Measurements from ENCODE around the gene GPSM1.

GPSM1 gene

DNA sequence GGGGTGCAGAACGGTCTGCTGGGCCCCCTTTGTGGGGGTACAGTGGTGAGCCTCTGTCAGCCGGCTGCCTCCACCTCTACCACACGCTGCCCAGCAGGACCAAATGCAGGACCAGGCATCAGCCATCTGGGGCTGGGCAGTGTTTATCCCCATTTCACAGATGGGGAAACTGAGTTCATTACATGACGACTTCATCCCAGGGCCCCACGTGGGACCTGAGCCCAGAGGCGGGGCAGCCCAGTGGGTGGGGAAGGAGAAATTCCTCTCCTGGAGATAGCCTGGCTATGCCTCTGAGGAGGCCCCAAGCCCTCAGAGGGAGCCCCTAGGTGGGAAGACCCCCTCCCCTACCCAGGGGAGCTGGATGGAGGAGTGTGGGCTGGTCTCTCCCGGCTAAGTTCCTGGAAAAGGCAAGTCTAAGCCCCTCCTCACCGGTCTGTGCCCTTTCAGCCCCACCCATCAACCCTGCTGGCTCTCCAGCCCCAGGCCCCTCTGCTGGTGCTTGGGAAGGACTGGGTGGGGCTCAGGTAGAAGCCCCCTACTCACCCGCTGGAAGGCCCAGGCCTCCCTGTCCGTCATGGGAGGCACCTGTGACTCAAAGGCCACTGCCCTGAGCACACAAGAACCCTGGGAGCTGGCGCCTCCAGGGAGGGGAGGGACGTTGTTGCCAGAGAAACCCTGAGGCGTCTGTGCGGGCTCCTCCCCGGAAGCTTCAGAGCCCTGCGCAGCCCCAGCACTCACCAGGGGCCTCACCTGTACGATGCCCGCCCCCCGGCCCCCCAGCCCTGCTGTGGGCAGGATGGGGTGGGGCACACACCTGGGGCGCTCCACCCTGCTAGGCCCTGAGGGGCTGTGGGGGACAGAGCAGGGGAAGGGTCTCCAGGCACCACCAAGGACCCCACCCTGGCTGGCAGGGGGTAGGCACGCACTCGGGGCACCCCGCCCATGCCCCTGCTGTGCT lies 16.0 kb upstream of the GPSM1 start:
- DNase-seq = no peak
- H3K4me1 ChIP-seq = no peaks in the 10 kb centered on the region
- no peaks in the 10 kb centered on the region for H3K36me3 ChIP-seq
- H3K27ac ChIP-seq = no peak overlapping the region
- peaks cover 0 to 11% (median 6%) of the 10 kb centered on the region in 3 donors for H3K9me3 ChIP-seq
- intact Hi-C loops (cut with DNase I; ENCODE audit: low total_unique reads) = no loop called here
- peaks cover 0 to 60% of the 10 kb centered on the region in 2 donors for H3K27me3 ChIP-seq
- TF ChIP-seq, protein P1, sequence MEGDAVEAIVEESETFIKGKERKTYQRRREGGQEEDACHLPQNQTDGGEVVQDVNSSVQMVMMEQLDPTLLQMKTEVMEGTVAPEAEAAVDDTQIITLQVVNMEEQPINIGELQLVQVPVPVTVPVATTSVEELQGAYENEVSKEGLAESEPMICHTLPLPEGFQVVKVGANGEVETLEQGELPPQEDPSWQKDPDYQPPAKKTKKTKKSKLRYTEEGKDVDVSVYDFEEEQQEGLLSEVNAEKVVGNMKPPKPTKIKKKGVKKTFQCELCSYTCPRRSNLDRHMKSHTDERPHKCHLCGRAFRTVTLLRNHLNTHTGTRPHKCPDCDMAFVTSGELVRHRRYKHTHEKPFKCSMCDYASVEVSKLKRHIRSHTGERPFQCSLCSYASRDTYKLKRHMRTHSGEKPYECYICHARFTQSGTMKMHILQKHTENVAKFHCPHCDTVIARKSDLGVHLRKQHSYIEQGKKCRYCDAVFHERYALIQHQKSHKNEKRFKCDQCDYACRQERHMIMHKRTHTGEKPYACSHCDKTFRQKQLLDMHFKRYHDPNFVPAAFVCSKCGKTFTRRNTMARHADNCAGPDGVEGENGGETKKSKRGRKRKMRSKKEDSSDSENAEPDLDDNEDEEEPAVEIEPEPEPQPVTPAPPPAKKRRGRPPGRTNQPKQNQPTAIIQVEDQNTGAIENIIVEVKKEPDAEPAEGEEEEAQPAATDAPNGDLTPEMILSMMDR (IDR thresholded peaks at IDR 0.05) = no peak
- no peak overlapping the region for H3K4me3 ChIP-seq

GRCh38 chr9:136312009-136312375 lies 15.3 kb upstream of the GPSM1 start:
- Histone ChIP-seq H3K36me3 (no peaks in the 10 kb centered on the region), H3K9me3 (peaks cover 0 to 11% (median 6%) of the 10 kb centered on the region in 3 donors), H3K4me3 (no peak overlapping the region), H3K27me3 (peaks cover 0 to 53% of the 10 kb centered on the region in 2 donors), H3K4me1 (no peaks in the 10 kb centered on the region), H3K27ac (no peak overlapping the region)
- no peak for DNase-seq
- TF ChIP-seq, protein P1 (IDR thresholded peaks at IDR 0.05) = no peak
- intact Hi-C loops (cut with DNase I; ENCODE audit: low total_unique reads) = no loop called here

- Histone ChIP-seq H3K36me3 (no peaks in the 10 kb centered on the region), H3K4me3 (no peak overlapping the region), H3K27me3 (peaks cover 0 to 49% of the 10 kb centered on the region in 2 donors), H3K27ac (no peak overlapping the region), H3K4me1 (no peaks in the 10 kb centered on the region), H3K9me3 (peaks cover 0 to 11% (median 6%) of the 10 kb centered on the region in 3 donors)
- intact Hi-C loops (cut with DNase I; ENCODE audit: low total_unique reads) = no loop called here
- TF ChIP-seq, protein P1 (IDR thresholded peaks at IDR 0.05) = peak; percentile 35 to 44
- no peak for DNase-seq
Measured at GRCh38 chr9:136312436-136312835, 14.9 kb upstream of the GPSM1 start.

- intact Hi-C loops (cut with DNase I; ENCODE audit: low total_unique reads) = no loop called here
- H3K36me3 ChIP-seq = no peaks in the 10 kb centered on the region
- DNase-seq = no peak
- peaks cover 0 to 42% of the 10 kb centered on the region in 2 donors for H3K27me3 ChIP-seq
- peaks cover 0 to 11% (median 6%) of the 10 kb centered on the region in 3 donors for H3K9me3 ChIP-seq
- TF ChIP-seq, protein P1 (IDR thresholded peaks at IDR 0.05) = no peak
- no peak overlapping the region for H3K4me3 ChIP-seq
- H3K4me1 ChIP-seq = no peaks in the 10 kb centered on the region
- H3K27ac ChIP-seq = no peak overlapping the region
Measured at GRCh38 chr9:136313111-136314055, 14.0 kb upstream of the GPSM1 start.

DNA sequence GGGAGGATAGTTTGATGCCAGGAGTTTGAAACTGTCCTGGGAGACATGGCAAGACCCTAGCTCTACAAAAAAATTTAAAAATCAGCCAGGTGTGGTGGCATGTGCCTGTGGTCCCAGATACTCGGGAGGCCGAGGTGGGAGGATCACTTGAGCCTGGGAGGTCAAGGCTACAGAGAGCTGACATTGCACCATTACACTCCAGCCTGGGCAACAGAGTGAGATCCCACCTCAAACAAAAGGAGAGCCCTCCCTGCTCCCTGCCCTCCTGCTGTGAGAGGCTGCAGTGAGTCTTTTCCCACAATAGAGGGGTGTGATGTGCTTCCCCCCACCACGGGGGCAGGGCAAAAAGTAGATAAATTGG lies 13.3 kb upstream of the GPSM1 start:
- intact Hi-C loops (cut with DNase I; ENCODE audit: low total_unique reads) = no loop called here
- H3K27ac ChIP-seq = no peak overlapping the region
- H3K9me3 ChIP-seq = peaks cover 0 to 11% (median 6%) of the 10 kb centered on the region in 3 donors
- H3K36me3 ChIP-seq = no peaks in the 10 kb centered on the region
- DNase-seq = no peak
- TF ChIP-seq, protein P1 (IDR thresholded peaks at IDR 0.05) = no peak
- H3K4me3 ChIP-seq = no peak overlapping the region
- peaks cover 0 to 38% of the 10 kb centered on the region in 2 donors for H3K27me3 ChIP-seq
- H3K4me1 ChIP-seq = no peaks in the 10 kb centered on the region
